DOHH2 (cell line): ENCODE measurements around the gene NEURL1.

ENCODE experiments used
- H3F3A ChIP-seq: fragments of 200-600 bp; sonication (generic), shearing (Covaris generic); 2 replicates; pipeline ENCODE4 v1.6.0; 2016; ENCODE audit warnings: antibody characterized with exemption, mild to moderate bottlenecking; ENCODE audit not compliant: control insufficient read depth, insufficient read depth
- H3K27ac ChIP-seq: fragments of 200-600 bp; sonication (generic); 2 replicates; pipeline ENCODE4 v1.5.1; 2014; ENCODE audit warnings: low read depth, mild to moderate bottlenecking, low read length, moderate library complexity
- H3K27me3 ChIP-seq: fragments of 200-600 bp; sonication (generic); 2 replicates; pipeline ENCODE4 v1.6.1; 2014; ENCODE audit warnings: mild to moderate bottlenecking, low read length, mixed read lengths; ENCODE audit not compliant: control insufficient read depth
- H3K36me3 ChIP-seq: fragments of 200-600 bp; sonication (generic); 2 replicates; pipeline ENCODE4 v1.6.1; 2014; ENCODE audit warnings: mild to moderate bottlenecking, low read length, moderate library complexity, mixed read lengths; ENCODE audit not compliant: control insufficient read depth
- H3K4me1 ChIP-seq: fragments of 200-600 bp; sonication (generic); 2 replicates; pipeline ENCODE4 v1.6.1; 2014; ENCODE audit warnings: mild to moderate bottlenecking, low read length, mixed read lengths; ENCODE audit not compliant: control insufficient read depth
- H3K4me2 ChIP-seq: fragments of 200-600 bp; sonication (generic); 2 replicates; pipeline ENCODE4 v1.6.0; 2014; ENCODE audit warnings: mild to moderate bottlenecking, low read length, moderate library complexity
- H3K4me3 ChIP-seq: fragments of 200-600 bp; sonication (generic); 2 replicates; pipeline ENCODE4 v1.5.1; 2014; ENCODE audit warnings: mild to moderate bottlenecking, low read length, mixed read lengths
- H3K79me2 ChIP-seq: fragments of 200-600 bp; sonication (generic); 2 replicates; pipeline ENCODE4 v1.6.1; 2014; ENCODE audit warnings: mild to moderate bottlenecking, low read length, mixed read lengths; ENCODE audit not compliant: control insufficient read depth
- H3K9me2 ChIP-seq: fragments of 200-600 bp; sonication (generic); replicated peaks from 2 replicates; pipeline ENCODE4 v1.6.1; 2014; ENCODE audit warnings: mild to moderate bottlenecking, low read length, mixed read lengths; ENCODE audit not compliant: control insufficient read depth
- H3K9me3 ChIP-seq: fragments of 200-600 bp; sonication (generic); 2 replicates; pipeline ENCODE4 v1.6.1; 2014; ENCODE audit warnings: antibody characterized with exemption, low read length, mixed read lengths; ENCODE audit not compliant: control insufficient read depth, insufficient read depth
- H4K20me1 ChIP-seq: fragments of 200-600 bp; sonication (generic); 2 replicates; pipeline ENCODE4 v1.6.0; 2014; ENCODE audit warnings: low read depth, mild to moderate bottlenecking, antibody characterized with exemption, low read length, moderate library complexity; ENCODE audit not compliant: control insufficient read depth, insufficient read depth
- EZH2phosphoT487 ChIP-seq: fragments of 200-600 bp; sonication (generic); IDR thresholded peaks from 2 replicates; pipeline ENCODE4 v1.6.1; 2017; ENCODE audit warnings: borderline replicate concordance, mild to moderate bottlenecking, antibody characterized with exemption, low read length, moderate library complexity, mixed read lengths
- TF ChIP-seq, protein P1 (sequence below): fragments of 200-600 bp; sonication (generic); IDR thresholded peaks from one replicate; pipeline ENCODE4 v1.5.1; 2014; ENCODE audit warnings: antibody characterized with exemption, mild to moderate bottlenecking, low read depth, low read length; ENCODE audit not compliant: poor library complexity, severe bottlenecking

The NEURL1 gene

DNA sequence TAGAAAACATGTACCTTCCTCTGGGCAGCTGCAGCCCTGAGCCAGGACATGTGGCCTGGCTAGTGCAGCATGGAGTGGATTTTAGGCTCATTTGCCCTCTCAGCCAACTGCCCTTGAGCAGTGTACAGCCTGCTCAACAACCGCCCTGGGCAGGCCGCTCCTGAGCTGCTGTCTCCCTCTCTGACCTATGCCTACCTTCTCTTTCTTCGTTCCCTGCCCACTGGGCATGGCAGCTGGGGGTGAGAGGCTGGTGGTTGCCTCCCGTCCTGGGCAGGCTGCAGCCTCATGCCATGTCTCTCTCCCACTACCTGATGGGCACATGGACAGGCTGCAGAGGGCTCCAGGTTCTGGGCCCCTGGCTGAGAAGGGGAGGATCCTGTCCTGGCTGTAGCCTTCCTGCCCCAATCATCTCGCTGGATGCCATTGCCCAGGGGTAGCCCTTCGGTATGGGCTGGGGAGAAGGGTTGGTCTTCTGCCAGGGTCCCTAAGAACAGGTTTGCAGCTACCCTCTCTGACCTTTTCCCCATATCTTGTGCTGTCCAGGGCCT lies 97.3 kb downstream of the NEURL1 start:
- H3F3A ChIP-seq, result no peaks in the 10 kb centered on the region
- no peak overlapping the region for H3K4me3 ChIP-seq
- no peak overlapping the region for H3K27ac ChIP-seq
- H3K4me2 ChIP-seq, result no peak overlapping the region
- no peaks in the 10 kb centered on the region for H3K9me3 ChIP-seq
- no peaks in the 10 kb centered on the region for H3K27me3 ChIP-seq
- H3K9me2 ChIP-seq, result no peaks in the 10 kb centered on the region
- no peaks in the 10 kb centered on the region for H4K20me1 ChIP-seq
- H3K36me3 ChIP-seq, result no peaks in the 10 kb centered on the region
- TF ChIP-seq, protein P1, sequence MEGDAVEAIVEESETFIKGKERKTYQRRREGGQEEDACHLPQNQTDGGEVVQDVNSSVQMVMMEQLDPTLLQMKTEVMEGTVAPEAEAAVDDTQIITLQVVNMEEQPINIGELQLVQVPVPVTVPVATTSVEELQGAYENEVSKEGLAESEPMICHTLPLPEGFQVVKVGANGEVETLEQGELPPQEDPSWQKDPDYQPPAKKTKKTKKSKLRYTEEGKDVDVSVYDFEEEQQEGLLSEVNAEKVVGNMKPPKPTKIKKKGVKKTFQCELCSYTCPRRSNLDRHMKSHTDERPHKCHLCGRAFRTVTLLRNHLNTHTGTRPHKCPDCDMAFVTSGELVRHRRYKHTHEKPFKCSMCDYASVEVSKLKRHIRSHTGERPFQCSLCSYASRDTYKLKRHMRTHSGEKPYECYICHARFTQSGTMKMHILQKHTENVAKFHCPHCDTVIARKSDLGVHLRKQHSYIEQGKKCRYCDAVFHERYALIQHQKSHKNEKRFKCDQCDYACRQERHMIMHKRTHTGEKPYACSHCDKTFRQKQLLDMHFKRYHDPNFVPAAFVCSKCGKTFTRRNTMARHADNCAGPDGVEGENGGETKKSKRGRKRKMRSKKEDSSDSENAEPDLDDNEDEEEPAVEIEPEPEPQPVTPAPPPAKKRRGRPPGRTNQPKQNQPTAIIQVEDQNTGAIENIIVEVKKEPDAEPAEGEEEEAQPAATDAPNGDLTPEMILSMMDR, result no peak
- TF ChIP-seq EZH2phosphoT487, result no peak
- no peaks in the 10 kb centered on the region for H3K4me1 ChIP-seq
- H3K79me2 ChIP-seq, result no peaks in the 10 kb centered on the region

DNA sequence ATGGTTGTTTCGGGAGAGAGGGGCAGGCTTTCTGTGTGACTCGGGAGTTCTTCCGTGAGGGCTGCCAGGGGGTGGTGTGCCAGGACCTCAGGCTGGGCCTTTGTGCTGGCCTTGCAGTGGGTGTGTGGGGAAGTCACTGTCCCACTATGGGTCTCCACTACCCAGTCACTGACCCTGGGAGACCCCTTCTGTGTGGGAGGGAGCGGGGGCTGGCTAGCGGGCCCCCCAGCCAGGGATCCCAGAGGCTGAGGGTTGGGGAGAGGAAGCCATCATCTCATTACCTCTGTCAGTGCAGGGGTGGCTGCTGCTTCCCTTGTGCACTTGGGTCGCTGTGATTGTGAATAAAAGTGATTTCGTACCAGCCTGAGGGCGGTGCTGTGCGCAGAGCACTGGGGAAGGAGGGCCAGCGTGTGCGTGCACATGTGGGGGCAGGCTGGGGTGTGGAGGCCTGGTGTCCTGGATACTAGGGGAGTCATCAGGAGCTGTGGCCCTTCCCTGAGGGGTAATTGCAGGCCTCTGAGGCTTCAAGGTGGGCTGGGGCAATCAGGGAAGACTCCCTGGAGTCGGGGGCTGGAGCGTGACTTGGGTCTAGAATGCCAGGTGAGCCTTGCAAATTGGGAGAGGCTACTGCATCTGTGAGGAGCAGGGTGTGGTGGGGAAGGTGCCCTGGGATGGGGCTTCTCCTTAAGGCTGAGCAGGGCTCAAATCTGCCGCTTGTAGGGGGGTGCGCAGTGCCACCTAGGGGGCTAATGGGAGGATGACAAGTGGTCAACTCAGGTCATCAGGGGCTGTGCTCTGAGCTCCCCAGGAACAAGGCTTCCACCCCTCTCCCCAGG lies 98.9 kb downstream of the NEURL1 start:
- H3K4me3 ChIP-seq, result no peak overlapping the region
- no peaks in the 10 kb centered on the region for H3K4me1 ChIP-seq
- TF ChIP-seq EZH2phosphoT487, result no peak
- TF ChIP-seq, protein P1, result peak; percentile 88
- no peaks in the 10 kb centered on the region for H3F3A ChIP-seq
- H4K20me1 ChIP-seq, result no peaks in the 10 kb centered on the region
- no peaks in the 10 kb centered on the region for H3K79me2 ChIP-seq
- no peaks in the 10 kb centered on the region for H3K27me3 ChIP-seq
- no peaks in the 10 kb centered on the region for H3K9me2 ChIP-seq
- no peaks in the 10 kb centered on the region for H3K36me3 ChIP-seq
- no peak overlapping the region for H3K4me2 ChIP-seq
- H3K27ac ChIP-seq, result no peak overlapping the region
- H3K9me3 ChIP-seq, result no peaks in the 10 kb centered on the region

DNA sequence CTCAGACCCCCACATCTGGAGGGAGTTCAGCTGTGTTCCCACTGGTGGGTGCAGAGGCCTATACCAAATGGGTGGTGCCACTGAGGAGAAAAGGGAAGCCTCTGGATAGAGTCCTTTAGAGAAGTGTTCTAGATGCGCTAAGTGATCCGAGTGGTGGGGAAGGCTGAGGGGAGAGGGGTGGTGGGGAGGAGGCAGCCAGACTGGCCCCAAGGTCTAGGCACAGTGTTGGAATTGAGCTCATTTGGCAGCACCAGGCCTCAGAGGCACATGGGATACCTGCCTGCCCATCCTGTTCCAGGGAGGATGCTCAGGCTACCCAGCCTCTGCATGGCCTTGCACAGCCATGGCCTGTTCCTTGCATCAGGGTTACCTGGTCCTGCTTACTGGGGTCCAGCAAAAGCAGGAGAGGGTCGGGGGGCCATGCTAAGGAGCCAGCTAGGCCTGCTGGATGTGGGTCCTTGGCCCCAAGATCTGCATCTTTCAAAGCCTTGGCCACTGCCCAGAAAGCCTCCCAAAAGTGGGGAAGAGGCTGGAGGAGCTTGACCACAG lies 99.6 kb downstream of the NEURL1 start:
- no peak overlapping the region for H3K4me3 ChIP-seq
- no peaks in the 10 kb centered on the region for H4K20me1 ChIP-seq
- H3K9me3 ChIP-seq, result no peaks in the 10 kb centered on the region
- no peak for TF ChIP-seq EZH2phosphoT487
- TF ChIP-seq, protein P1, result peak; percentile 22
- no peaks in the 10 kb centered on the region for H3K9me2 ChIP-seq
- no peak overlapping the region for H3K4me2 ChIP-seq
- no peaks in the 10 kb centered on the region for H3F3A ChIP-seq
- no peaks in the 10 kb centered on the region for H3K27me3 ChIP-seq
- H3K79me2 ChIP-seq, result no peaks in the 10 kb centered on the region
- H3K27ac ChIP-seq, result no peak overlapping the region
- no peaks in the 10 kb centered on the region for H3K36me3 ChIP-seq
- no peaks in the 10 kb centered on the region for H3K4me1 ChIP-seq
